ENCODE data around the gene GKN1. TPM values are rescaled to one million over a fixed set of nuclear protein-coding genes. Genes with fewer than 3 reads are reported as not detected.

Gene GKN1
- total RNA-seq, 1 donor from 2014 or later: 0.37 TPM

GRCh38 chr2:69017080-69017479 lies 42.6 kb downstream of the GKN1 start:
- Mint-ChIP-seq H3K4me1 (ENCODE audit: low read depth) (peaks cover 74% of the 10 kb centered on the region), H3K4me3 (ENCODE audit: unreplicated experiment) (peak overlapping the region; percentile 53), H3K9me3 (ENCODE audit: low read depth) (no peaks in the 10 kb centered on the region), H3K27ac (ENCODE audit: unreplicated experiment) (peak overlapping the region; percentile 55), H3K36me3 (ENCODE audit: low read depth) (peaks cover 2% of the 10 kb centered on the region), H3K27me3 (ENCODE audit: low read depth) (no peaks in the 10 kb centered on the region)
- TF ChIP-seq CTCF (IDR thresholded peaks at IDR 0.05): no peak
- no peak for DNase-seq (ENCODE audit: low spot score)

DNA sequence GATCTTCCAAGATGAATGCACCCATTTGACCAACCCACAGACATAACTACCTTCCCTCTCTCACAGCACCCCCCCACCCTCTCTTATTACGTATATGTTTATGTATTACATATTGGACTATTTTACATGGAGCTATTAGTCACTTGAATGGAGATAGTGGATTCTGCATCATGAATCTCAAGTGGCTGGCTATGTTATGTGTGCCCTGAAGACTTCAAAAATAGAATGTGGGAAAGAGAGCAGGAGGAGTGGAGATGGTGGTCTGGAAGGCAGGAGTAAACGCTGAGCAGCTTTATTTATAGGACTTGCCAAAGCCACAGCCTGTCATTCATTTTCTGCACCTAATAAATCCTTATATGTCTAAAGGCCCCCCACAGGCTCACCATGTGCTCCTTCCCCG lies 43.4 kb downstream of the GKN1 start:
- peaks cover 2% of the 10 kb centered on the region for H3K36me3 Mint-ChIP-seq (ENCODE audit: low read depth)
- H3K27me3 Mint-ChIP-seq (ENCODE audit: low read depth): no peaks in the 10 kb centered on the region
- H3K4me1 Mint-ChIP-seq (ENCODE audit: low read depth): peaks cover 72% of the 10 kb centered on the region
- DNase-seq (ENCODE audit: low spot score): no peak
- H3K9me3 Mint-ChIP-seq (ENCODE audit: low read depth): no peaks in the 10 kb centered on the region
- H3K4me3 Mint-ChIP-seq (ENCODE audit: unreplicated experiment): peak overlapping the region; percentile 8
- TF ChIP-seq CTCF (IDR thresholded peaks at IDR 0.05): no peak
- peak overlapping the region; percentile 55 for H3K27ac Mint-ChIP-seq (ENCODE audit: unreplicated experiment)

DNA sequence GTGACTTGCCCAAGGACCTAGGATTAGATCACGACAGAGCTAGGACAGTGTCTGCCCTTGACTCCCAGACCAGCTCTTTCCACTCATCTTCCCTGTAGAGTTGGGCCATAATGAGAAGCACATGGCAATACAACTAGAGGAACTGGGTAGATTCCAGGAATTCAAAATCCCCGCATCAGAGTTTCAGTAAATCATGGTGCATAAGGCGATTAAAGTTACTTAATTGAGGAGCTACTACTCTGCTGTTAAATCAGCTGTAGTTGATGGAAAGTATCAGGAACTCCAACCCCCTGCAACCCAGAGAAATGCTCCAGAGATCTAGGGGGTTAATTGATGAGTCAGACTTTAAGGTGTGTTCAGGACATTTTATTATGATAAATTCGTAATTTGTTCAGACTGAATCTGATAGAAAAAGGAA lies 44.3 kb downstream of the GKN1 start:
- TF ChIP-seq CTCF (IDR thresholded peaks at IDR 0.05): no peak
- DNase-seq (ENCODE audit: low spot score): no peak
- H3K36me3 Mint-ChIP-seq (ENCODE audit: low read depth): peaks cover 2% of the 10 kb centered on the region
- no peaks in the 10 kb centered on the region for H3K27me3 Mint-ChIP-seq (ENCODE audit: low read depth)
- H3K4me1 Mint-ChIP-seq (ENCODE audit: low read depth): peaks cover 72% of the 10 kb centered on the region
- H3K9me3 Mint-ChIP-seq (ENCODE audit: low read depth): no peaks in the 10 kb centered on the region
- no peak overlapping the region for H3K4me3 Mint-ChIP-seq (ENCODE audit: unreplicated experiment)
- no peak overlapping the region for H3K27ac Mint-ChIP-seq (ENCODE audit: unreplicated experiment)

DNA sequence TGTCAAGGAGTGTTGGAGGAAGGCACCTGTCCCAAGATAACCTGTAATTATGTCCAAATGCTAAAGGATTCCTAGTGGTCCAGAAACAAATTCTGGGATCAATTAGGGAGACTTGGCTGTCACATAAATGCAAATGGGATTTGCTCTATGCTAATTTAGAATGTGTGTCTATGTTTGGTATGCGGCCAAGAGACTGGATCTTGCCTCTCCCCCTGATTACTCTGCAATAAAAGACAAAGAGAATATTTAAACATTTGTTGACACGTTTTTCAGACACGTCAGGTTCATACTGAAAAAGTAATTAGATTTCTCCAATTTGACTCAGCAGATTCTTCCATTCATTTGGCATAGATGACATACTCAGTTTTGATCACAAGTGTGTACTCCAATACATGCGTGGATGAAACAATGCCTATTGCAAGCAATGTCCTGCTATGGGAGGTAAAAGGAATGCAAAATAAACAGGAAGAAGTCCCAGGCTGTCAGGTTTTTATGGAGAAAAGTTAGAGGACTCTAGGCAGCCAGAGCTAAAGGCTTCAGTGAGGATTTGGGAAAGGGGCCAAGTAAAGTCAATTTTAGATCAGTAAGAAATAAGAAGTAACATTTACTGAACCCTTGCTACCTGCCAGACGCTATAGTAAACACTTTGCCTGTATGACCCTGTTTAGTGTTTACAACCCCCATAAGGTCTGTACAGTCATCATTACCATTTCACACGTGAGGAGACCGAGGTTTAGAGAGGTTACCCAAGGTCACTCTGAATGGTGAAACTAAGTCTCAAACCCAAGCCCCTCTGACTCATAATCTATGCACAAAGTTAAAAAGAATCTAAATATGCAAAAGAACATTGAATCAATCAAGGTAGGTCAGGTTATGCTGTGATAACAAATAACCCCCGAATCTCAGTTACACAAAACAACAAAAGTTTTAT lies 46.3 kb downstream of the GKN1 start:
- no peaks in the 10 kb centered on the region for H3K9me3 Mint-ChIP-seq (ENCODE audit: low read depth)
- no peak for DNase-seq (ENCODE audit: low spot score)
- no peak for TF ChIP-seq CTCF (IDR thresholded peaks at IDR 0.05)
- H3K36me3 Mint-ChIP-seq (ENCODE audit: low read depth): peaks cover 2% of the 10 kb centered on the region
- H3K27ac Mint-ChIP-seq (ENCODE audit: unreplicated experiment): no peak overlapping the region
- H3K4me3 Mint-ChIP-seq (ENCODE audit: unreplicated experiment): no peak overlapping the region
- no peaks in the 10 kb centered on the region for H3K27me3 Mint-ChIP-seq (ENCODE audit: low read depth)
- peaks cover 58% of the 10 kb centered on the region for H3K4me1 Mint-ChIP-seq (ENCODE audit: low read depth)

DNA sequence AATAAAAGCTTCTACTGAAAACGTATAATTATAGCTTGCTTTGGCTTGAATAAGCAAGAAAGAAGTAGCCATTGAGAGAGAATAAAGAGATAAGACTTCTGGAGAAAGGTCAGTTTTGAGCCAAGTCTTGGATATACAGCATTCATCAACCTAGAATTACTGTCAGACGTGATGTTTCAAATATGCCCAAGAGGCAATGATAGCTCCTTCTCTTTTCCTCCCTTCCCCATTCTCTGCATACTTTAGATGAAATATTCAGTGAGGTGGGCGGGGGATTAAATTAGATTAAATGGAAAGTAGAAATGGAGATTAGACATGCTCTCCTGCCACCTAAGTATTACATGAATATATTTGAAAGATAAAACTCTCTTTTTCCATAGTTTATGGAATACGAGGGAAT lies 47.3 kb downstream of the GKN1 start:
- H3K27ac Mint-ChIP-seq (ENCODE audit: unreplicated experiment): no peak overlapping the region
- no peak for DNase-seq (ENCODE audit: low spot score)
- peaks cover 2% of the 10 kb centered on the region for H3K36me3 Mint-ChIP-seq (ENCODE audit: low read depth)
- no peak overlapping the region for H3K4me3 Mint-ChIP-seq (ENCODE audit: unreplicated experiment)
- no peaks in the 10 kb centered on the region for H3K9me3 Mint-ChIP-seq (ENCODE audit: low read depth)
- peaks cover 54% of the 10 kb centered on the region for H3K4me1 Mint-ChIP-seq (ENCODE audit: low read depth)
- no peak for TF ChIP-seq CTCF (IDR thresholded peaks at IDR 0.05)
- H3K27me3 Mint-ChIP-seq (ENCODE audit: low read depth): no peaks in the 10 kb centered on the region

Data from chondrocyte (in vitro differentiated cells).